GM18498 (cell line): ENCODE data around the gene FOXJ1.

Experiments used
- ATAC-seq: cut with Tn5 transposase; IDR thresholded peaks from one replicate; pipeline ENCODE4 v1.9.1; 2021; ENCODE audit warnings: mild to moderate bottlenecking, moderate library complexity; ENCODE audit not compliant: unreplicated experiment

Gene FOXJ1

GRCh38 chr17:76142039-76142584, 1.1 kb upstream of the FOXJ1 start:
- ATAC-seq, result no peak

- ATAC-seq, result peak; percentile 7
These were observed 309 bp downstream of the FOXJ1 start for GRCh38 chr17:76140661-76141211.

- ATAC-seq, result no peak
These were observed 1.0 kb downstream of the FOXJ1 start for GRCh38 chr17:76139801-76140660.

- ATAC-seq, result no peak
These were observed 1.9 kb downstream of the FOXJ1 start for GRCh38 chr17:76138896-76139752.

GRCh38 chr17:76138234-76138895, 2.7 kb downstream of the FOXJ1 start:
- no peak for ATAC-seq

- ATAC-seq, result no peak
These were observed 3.5 kb downstream of the FOXJ1 start for GRCh38 chr17:76137351-76138233.

GRCh38 chr17:76137001-76137350, 4.1 kb downstream of the FOXJ1 start:
- no peak for ATAC-seq

GRCh38 chr17:76136276-76137000, 4.6 kb downstream of the FOXJ1 start:
- no peak for ATAC-seq

GRCh38 chr17:76135810-76136188, 5.2 kb downstream of the FOXJ1 start:
- ATAC-seq, result no peak

- ATAC-seq, result no peak
These were observed 5.9 kb downstream of the FOXJ1 start for GRCh38 chr17:76134911-76135809.

GRCh38 chr17:76132574-76133338, 8.3 kb downstream of the FOXJ1 start:
- ATAC-seq, result no peak

GRCh38 chr17:76131692-76132573, 9.1 kb downstream of the FOXJ1 start:
- no peak for ATAC-seq

GRCh38 chr17:76131051-76131691, 9.9 kb downstream of the FOXJ1 start:
- ATAC-seq, result no peak

GRCh38 chr17:76130473-76130872, 10.6 kb downstream of the FOXJ1 start:
- ATAC-seq, result no peak

- ATAC-seq, result no peak
These were observed 15.1 kb downstream of the FOXJ1 start for GRCh38 chr17:76125922-76126321.

- no peak for ATAC-seq
These were observed 15.7 kb downstream of the FOXJ1 start for GRCh38 chr17:76125391-76125675.
